ENCODE data around the gene RFTN1. TPM values are rescaled to one million over a fixed set of nuclear protein-coding genes. Genes with fewer than 3 reads are reported as not detected.

RFTN1 gene
- 168 TPM for polyA plus RNA-seq (2012; ENCODE audit: low read depth, missing spikeins)

GRCh38 chr3:16513141-16514020 lies at the start of gene RFTN1:
TSS of gene RFTN1 (minus strand) at chr3:16513699. CDS start at chr3:16493869, 19,830 bp downstream.
- TF ChIP-seq SPI1 (IDR thresholded peaks at IDR 0.05; ENCODE audit: low read depth, low read length) (peak; percentile 84), POLR2AphosphoS5 (IDR thresholded peaks at IDR 0.05; ENCODE audit: low read depth, low read length) (peak; percentile 6; the same call in 1 of the 2 replicates), TAF1 (IDR thresholded peaks at IDR 0.05; ENCODE audit: low read depth, low read length) (no peak; the same call in none of the 2 replicates)
- FAIRE-seq (peak; percentile 92), DNase-seq (ENCODE audit: insufficient read length, low spot score) (peak; percentile 41)

- DNase-seq (ENCODE audit: insufficient read length, low spot score) = no peak
- FAIRE-seq = no peak
- TF ChIP-seq POLR2A (IDR thresholded peaks at IDR 0.05; ENCODE audit: low read depth, low read length) (no peak), PAX5 (IDR thresholded peaks at IDR 0.05; ENCODE audit: insufficient read depth, low read length, severe bottlenecking) (no peak), TAF1 (IDR thresholded peaks at IDR 0.05; ENCODE audit: low read depth, low read length) (no peak), POU2F2 (IDR thresholded peaks at IDR 0.05; ENCODE audit: low read depth, low read length) (no peak), SPI1 (IDR thresholded peaks at IDR 0.05; ENCODE audit: low read depth, low read length) (no peak), POLR2AphosphoS5 (IDR thresholded peaks at IDR 0.05; ENCODE audit: low read depth, low read length) (no peak)
Measured at GRCh38 chr3:16559653-16560365, 46.3 kb upstream of the RFTN1 start.

- TF ChIP-seq POLR2AphosphoS5 (IDR thresholded peaks at IDR 0.05; ENCODE audit: low read depth, low read length) = no peak
- no peak for TF ChIP-seq POU2F2 (IDR thresholded peaks at IDR 0.05; ENCODE audit: low read depth, low read length)
- no peak for TF ChIP-seq SPI1 (IDR thresholded peaks at IDR 0.05; ENCODE audit: low read depth, low read length)
- no peak for TF ChIP-seq TAF1 (IDR thresholded peaks at IDR 0.05; ENCODE audit: low read depth, low read length)
- TF ChIP-seq POLR2A (IDR thresholded peaks at IDR 0.05; ENCODE audit: low read depth, low read length) = no peak
- TF ChIP-seq PAX5 (IDR thresholded peaks at IDR 0.05; ENCODE audit: insufficient read depth, low read length, severe bottlenecking) = no peak
- FAIRE-seq (no peak), DNase-seq (ENCODE audit: insufficient read length, low spot score) (no peak)
Measured at GRCh38 chr3:16554126-16554525, 40.6 kb upstream of the RFTN1 start.

- TF ChIP-seq SPI1 (IDR thresholded peaks at IDR 0.05; ENCODE audit: low read depth, low read length) (no peak), POLR2A (IDR thresholded peaks at IDR 0.05; ENCODE audit: low read depth, low read length) (no peak), POLR2AphosphoS5 (IDR thresholded peaks at IDR 0.05; ENCODE audit: low read depth, low read length) (no peak), PAX5 (IDR thresholded peaks at IDR 0.05; ENCODE audit: insufficient read depth, low read length, severe bottlenecking) (no peak), TAF1 (IDR thresholded peaks at IDR 0.05; ENCODE audit: low read depth, low read length) (no peak), POU2F2 (IDR thresholded peaks at IDR 0.05; ENCODE audit: low read depth, low read length) (no peak)
- FAIRE-seq (no peak), DNase-seq (ENCODE audit: insufficient read length, low spot score) (no peak)
Measured at GRCh38 chr3:16552757-16553156, 39.3 kb upstream of the RFTN1 start.

GRCh38 chr3:16551342-16551976 lies 38.0 kb upstream of the RFTN1 start:
- no peak for FAIRE-seq
- DNase-seq (ENCODE audit: insufficient read length, low spot score) = no peak
- TF ChIP-seq POU2F2 (IDR thresholded peaks at IDR 0.05; ENCODE audit: low read depth, low read length) (no peak), TAF1 (IDR thresholded peaks at IDR 0.05; ENCODE audit: low read depth, low read length) (no peak), SPI1 (IDR thresholded peaks at IDR 0.05; ENCODE audit: low read depth, low read length) (no peak), POLR2AphosphoS5 (IDR thresholded peaks at IDR 0.05; ENCODE audit: low read depth, low read length) (no peak), PAX5 (IDR thresholded peaks at IDR 0.05; ENCODE audit: insufficient read depth, low read length, severe bottlenecking) (no peak), POLR2A (IDR thresholded peaks at IDR 0.05; ENCODE audit: low read depth, low read length) (no peak)

GRCh38 chr3:16550676-16551341 lies 37.3 kb upstream of the RFTN1 start:
- FAIRE-seq = peak; percentile 93
- TF ChIP-seq POU2F2 (IDR thresholded peaks at IDR 0.05; ENCODE audit: low read depth, low read length) (peak; percentile 80; the same call in 1 of the 2 replicates), PAX5 (IDR thresholded peaks at IDR 0.05; ENCODE audit: insufficient read depth, low read length, severe bottlenecking) (no peak)
- DNase-seq (ENCODE audit: insufficient read length, low spot score) = peak; percentile 10

GRCh38 chr3:16550305-16550675 lies 36.8 kb upstream of the RFTN1 start:
- FAIRE-seq (no peak), DNase-seq (ENCODE audit: insufficient read length, low spot score) (no peak)
- TF ChIP-seq POLR2AphosphoS5 (IDR thresholded peaks at IDR 0.05; ENCODE audit: low read depth, low read length) = no peak

GRCh38 chr3:16548721-16549120 lies 35.2 kb upstream of the RFTN1 start:
- no peak for FAIRE-seq
- TF ChIP-seq POLR2A (IDR thresholded peaks at IDR 0.05; ENCODE audit: low read depth, low read length) (no peak), POU2F2 (IDR thresholded peaks at IDR 0.05; ENCODE audit: low read depth, low read length) (no peak), TAF1 (IDR thresholded peaks at IDR 0.05; ENCODE audit: low read depth, low read length) (no peak), SPI1 (IDR thresholded peaks at IDR 0.05; ENCODE audit: low read depth, low read length) (no peak), POLR2AphosphoS5 (IDR thresholded peaks at IDR 0.05; ENCODE audit: low read depth, low read length) (no peak), PAX5 (IDR thresholded peaks at IDR 0.05; ENCODE audit: insufficient read depth, low read length, severe bottlenecking) (no peak)
- DNase-seq (ENCODE audit: insufficient read length, low spot score) = no peak
